ENCODE measurements around the gene RUNX3.

Gene RUNX3

GRCh38 chr1:24946861-24947658 lies 17.0 kb upstream of the RUNX3 start:
- DNase-seq (ENCODE audit: low read depth) = no peak

DNA sequence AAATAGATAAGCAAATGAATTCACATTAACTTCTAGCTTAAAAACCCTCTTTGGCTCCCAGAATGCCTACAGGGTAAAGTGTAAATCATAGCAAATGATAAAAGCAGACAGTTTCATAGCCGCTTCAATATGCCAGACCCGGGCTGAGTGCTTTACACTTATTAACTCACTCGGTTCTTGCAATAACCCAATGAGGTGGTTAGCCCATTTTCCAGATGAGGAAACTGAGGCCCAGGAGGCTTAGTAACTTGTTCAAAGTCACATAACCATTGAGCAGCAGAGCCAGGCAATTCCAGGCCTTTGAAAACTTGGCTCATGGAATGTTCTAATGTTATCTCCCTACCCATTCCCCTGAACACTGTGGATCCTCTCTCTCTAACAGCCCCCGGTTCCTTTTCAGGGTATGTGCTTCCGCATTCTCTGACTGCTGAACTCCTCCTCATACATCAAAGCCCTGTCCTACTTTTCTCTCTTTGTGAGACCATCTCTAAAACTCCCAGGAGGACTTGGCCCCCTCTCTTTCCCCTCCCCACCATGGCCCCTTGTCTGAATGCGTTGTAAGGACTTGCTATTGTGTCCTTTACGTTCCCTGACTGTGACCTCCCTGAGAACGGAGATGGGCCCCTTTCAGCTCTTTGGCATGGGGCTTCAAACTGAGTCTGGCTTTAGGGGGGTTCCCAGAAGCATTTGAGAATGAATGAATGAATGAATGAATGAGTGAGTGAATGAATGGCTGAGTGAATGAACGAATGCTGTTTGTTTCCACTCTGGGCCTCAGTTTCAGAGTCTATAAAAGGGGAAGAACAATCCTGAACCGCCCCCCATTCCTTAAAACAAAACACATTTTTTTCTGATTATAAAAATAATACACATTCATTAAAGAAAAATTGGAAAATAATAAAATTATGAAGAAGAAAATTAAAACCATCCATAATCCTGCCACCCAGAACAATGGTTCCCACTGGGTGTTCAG lies 15.6 kb upstream of the RUNX3 start:
- no peak for DNase-seq (ENCODE audit: low read depth)

- DNase-seq (ENCODE audit: low read depth) = no peak
Measured at GRCh38 chr1:24944318-24944717, 14.2 kb upstream of the RUNX3 start.

GRCh38 chr1:24942789-24943188 lies 12.7 kb upstream of the RUNX3 start:
- DNase-seq (ENCODE audit: low read depth) = no peak

DNA sequence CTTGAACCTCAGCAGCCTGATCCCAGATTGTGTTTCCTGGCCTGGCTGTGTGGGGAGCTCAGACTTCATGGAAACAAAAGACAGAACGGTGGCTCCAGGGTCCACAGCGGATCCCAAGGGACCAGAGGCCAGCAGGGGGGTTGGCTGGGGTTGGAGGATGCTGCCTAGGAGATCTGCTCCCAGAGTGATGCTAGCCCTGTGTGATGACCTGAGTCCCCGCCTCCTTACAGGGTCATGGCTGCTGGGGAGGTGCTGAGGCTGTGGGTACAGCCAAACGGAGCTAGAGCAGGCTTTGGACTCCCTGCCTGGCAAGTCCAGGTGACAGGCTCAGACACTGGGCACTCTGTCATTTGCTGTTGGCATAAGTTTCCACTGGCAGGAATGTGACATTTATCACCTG lies 11.5 kb upstream of the RUNX3 start:
- no peak for DNase-seq (ENCODE audit: low read depth)

GRCh38 chr1:24940231-24940630 lies 10.2 kb upstream of the RUNX3 start:
- no peak for DNase-seq (ENCODE audit: low read depth)

DNA sequence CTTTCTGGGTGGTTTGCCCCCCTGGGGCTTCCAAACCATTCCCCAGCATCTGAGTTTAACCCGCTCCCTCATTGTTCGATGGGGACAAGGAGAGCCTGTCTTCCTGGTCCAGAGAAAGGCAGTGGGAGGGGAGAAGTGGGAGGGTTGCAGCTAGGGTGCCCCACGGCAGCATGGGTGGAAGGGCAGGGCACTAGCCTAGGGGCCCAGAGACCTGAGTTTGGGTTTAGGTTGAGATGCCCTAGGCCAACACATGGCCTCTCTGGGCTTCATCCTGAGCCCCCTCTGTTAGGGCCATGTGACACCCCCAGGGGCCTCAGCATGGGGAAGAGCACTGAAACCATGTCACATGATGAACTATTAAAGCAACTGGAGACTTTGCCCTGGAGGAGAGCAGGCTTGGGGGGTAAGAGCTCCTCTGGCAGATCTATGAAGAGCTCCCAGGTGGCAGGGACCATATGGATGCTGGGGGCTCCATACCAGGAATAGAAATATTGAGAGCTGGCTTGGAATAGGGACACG lies 9.7 kb upstream of the RUNX3 start:
- no peak for DNase-seq (ENCODE audit: low read depth)

DNA sequence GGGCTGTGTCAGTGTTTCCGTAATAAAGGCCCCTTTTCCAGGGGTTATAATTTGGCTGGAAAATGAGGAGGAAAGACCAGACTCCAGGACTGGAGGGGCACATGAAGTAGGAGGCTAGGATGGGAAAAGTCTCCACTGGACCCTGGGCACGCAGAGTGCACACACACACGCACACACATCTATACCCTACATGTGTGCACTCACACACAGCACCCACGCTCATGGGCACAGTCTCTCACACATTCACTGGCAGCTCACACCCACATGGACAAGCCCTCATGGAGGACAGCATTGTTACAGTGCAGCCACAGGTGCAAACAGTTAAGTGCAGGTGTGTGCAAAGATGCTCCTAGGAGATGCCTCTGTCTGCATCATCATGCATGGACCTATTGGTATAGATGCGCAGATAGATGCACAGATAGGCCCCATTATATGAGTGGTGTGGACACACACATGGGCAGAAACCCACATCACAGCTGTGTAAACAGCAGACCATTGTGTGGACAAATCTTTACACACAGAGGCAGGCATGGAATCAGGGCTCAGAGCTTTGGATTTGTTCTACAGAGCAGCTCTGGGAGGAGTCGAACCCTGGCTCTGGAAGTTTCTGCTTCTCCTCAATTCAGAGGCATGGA lies 9.1 kb upstream of the RUNX3 start:
- no peak for DNase-seq (ENCODE audit: low read depth)

DNA sequence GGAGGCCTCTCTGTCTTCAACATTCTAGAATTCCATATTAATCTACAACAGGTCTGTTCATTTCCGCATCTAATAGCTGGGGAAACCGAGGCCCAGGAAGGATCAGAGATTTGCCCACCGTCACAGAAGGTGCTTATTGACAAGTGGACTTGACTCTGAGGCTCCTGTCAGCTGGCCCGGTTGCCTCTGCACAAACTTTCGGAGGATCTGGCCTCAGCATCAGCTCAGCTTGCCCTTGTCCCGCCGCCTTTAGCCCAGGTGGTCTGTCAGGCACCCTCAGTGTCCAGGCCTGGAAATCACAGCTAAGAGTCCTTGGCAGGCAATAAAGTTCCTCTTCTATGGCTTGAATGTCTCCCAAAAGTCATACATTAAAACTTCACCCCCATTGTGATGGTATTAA lies 8.2 kb upstream of the RUNX3 start:
- DNase-seq (ENCODE audit: low read depth) = no peak

GRCh38 chr1:24936684-24937083 lies 6.6 kb upstream of the RUNX3 start:
- no peak for DNase-seq (ENCODE audit: low read depth)

- no peak for DNase-seq (ENCODE audit: low read depth)
Measured at GRCh38 chr1:24935615-24936484, 5.8 kb upstream of the RUNX3 start.

GRCh38 chr1:24935196-24935526 lies 5.1 kb upstream of the RUNX3 start:
- no peak for DNase-seq (ENCODE audit: low read depth)

DNA sequence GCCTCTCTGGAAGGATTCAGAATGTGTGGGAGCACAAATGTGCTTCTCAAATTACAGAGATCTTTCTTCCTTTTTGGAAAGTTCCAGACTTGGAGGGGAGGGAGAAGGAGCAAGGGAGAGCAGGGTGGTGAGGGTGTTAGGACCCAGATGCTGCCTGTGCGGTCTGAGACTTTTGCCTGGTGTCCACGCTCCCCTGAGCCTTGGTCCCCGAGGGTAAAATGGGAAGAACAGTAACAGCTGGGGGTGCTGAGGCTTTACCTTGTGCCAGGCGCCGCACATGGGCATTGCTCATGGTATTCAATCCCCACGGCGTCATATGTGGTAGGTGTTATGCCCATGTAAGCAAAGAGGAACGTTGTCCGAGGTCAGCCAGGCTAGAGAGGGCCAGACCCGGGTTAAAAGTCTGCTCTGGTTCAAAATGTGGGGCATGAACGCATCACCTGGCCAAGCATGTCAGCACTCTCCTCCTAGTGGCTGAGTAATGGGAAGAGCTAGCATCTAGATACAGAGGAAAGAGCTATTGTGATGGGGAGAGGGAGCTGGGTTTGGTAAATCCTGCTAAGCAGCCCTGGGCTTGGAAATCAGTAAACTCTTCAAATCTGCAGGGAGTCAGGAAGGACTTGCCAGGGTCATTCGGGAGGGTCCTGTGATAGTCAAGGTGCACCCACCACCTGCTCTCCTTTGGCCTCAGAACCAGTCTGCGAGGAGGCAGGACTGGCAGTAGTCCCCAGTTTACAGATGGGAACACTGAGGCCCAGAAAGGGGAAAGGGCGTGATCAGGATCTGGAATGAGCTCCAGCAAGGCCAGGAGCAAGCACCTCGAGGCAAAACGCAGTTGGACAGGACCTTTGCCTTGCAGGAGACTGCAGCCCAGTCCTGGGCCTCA lies 4.5 kb upstream of the RUNX3 start:
- no peak for DNase-seq (ENCODE audit: low read depth)

- DNase-seq (ENCODE audit: low read depth) = no peak
Measured at GRCh38 chr1:24933468-24933867, 3.4 kb upstream of the RUNX3 start.

GRCh38 chr1:24932725-24933294 lies 2.7 kb upstream of the RUNX3 start:
- DNase-seq (ENCODE audit: low read depth) = no peak

- DNase-seq (ENCODE audit: low read depth) = no peak
Measured at GRCh38 chr1:24932284-24932683, 2.2 kb upstream of the RUNX3 start.

- no peak for DNase-seq (ENCODE audit: low read depth)
Measured at GRCh38 chr1:24931468-24932231, 1.6 kb upstream of the RUNX3 start.

GRCh38 chr1:24931146-24931467 lies 1.0 kb upstream of the RUNX3 start:
- no peak for DNase-seq (ENCODE audit: low read depth)

DNA sequence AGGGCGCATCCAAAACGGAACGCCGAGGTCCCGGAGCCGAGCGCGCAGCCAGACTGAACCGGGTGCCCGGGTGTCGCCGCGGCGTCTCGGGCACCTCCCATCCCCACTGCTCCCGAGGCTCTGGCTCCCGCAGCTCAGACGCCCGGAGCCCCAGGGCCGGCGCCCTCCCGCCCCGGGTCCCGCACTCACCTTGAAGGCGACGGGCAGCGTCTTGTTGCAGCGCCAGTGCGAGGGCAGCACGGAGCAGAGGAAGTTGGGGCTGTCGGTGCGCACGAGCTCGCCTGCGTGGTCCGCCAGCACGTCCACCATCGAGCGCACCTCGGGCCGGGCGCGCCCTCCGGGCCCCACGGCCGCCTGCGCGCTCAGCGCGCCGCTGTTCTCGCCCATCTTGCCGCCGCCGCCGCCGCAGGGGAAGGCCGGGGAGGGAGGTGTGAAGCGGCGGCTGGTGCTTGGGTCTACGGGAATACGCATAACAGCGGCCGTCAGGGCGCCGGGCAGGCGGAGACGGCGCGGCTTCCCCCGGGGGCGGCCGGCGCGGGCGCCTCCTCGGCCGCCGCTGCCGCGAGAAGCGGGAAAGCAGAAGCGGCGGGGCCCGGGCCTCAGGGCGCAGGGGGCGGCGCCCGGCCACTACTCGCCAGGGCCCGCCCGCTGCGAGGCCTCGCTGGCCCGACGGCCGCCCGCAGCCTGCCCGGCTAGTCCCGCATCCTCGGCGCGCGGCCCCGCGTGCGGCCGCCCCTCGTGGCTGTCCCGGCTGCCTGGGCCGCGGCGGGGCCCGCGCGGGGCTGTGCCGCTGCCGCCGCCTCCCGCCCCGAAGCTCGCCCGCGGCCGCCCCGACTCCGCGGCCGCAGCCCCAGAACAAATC lies 447 bp downstream of the RUNX3 start:
- no peak for DNase-seq (ENCODE audit: low read depth)

Data from stimulated activated CD8-positive, alpha-beta memory T cell treated with anti-CD3 and anti-CD28 coated beads, Interleukin-12 subunit alpha, Interleukin-12 subunit beta, amount 100 ng/mL, for 1 hour (primary cell).